Stomach (tissue), 9 donors: ENCODE results near the gene NOL8. TPM values are rescaled to one million over a fixed set of nuclear protein-coding genes. Genes with fewer than 3 reads are reported as not detected.

ENCODE experiments used
- DNase-seq, 2 donors: peaks; one replicate each; pipeline versions ENCODE4 v3.0.0 to v3.0.0-alpha.2; 2013 to 2019
- H3K27ac ChIP-seq, 5 donors: fragments of 200-600 bp in 4 of 5; sonication (generic) in 4 of 5; one replicate each; pipeline ENCODE4 v1.5.1; 2013 to 2019; ENCODE audit warnings: mild to moderate bottlenecking in 1 of 5, moderate library complexity in 1 of 5
- H3K27me3 ChIP-seq, 3 donors: fragments of 200-600 bp; sonication (generic); one replicate each; pipeline ENCODE4 v1.5.1; 2017 to 2019; ENCODE audit warnings: mixed run types in 1 of 3
- H3K36me3 ChIP-seq, 4 donors: fragments of 200-600 bp; sonication (generic); 1 replicate in 3 of 4; 2 replicates in 1 of 4; pipeline ENCODE4 v1.5.1; 2016 to 2019
- H3K4me1 ChIP-seq, 4 donors: fragments of 200-600 bp; sonication (generic); one replicate each; pipeline ENCODE4 v1.5.1; 2016 to 2019
- H3K4me3 ChIP-seq, 4 donors: fragments of 200-600 bp; sonication (generic) in 3 of 4; one replicate each; pipeline ENCODE4 v1.5.1; 2016 to 2019; ENCODE audit warnings: mild to moderate bottlenecking in 1 of 4
- H3K9me3 ChIP-seq, 4 donors: fragments of 200-600 bp; sonication (generic); one replicate each; pipeline ENCODE4 v1.5.1; 2016 to 2019
- EP300 ChIP-seq: sonication (generic); formaldehyde crosslinking; IDR thresholded peaks from one replicate; pipeline ENCODE4 v1.6.1; 2017; ENCODE audit warnings: antibody characterized with exemption
- POLR2A ChIP-seq, 4 donors: fragments of 450-650 bp; IDR thresholded peaks; one replicate each; pipeline ENCODE4 v1.6.1; 2016; ENCODE audit warnings: antibody characterized with exemption in 4 of 4, control low read depth in 2 of 4, mild to moderate bottlenecking in 1 of 4, moderate library complexity in 1 of 4
- POLR2AphosphoS5 ChIP-seq, 3 donors: sonication (generic); formaldehyde crosslinking; IDR thresholded peaks; one replicate each; pipeline ENCODE4 v1.6.1; 2016; ENCODE audit warnings: antibody characterized with exemption in 3 of 3
- WGBS, 5 donors: extraction: QIAGEN DNeasy Blood & Tissue Kit in 3 of 5; methylation state at CpG; one replicate each; pipeline versions ENCODE4 v1.1.5 to v1.1.7; 2013 to 2018; 5-methylcytosine and 5-hydroxymethylcytosine counted together
- intact Hi-C: fragments of 100-400 bp; cut with DNase I; formaldehyde crosslinking; loops from one replicate; pipeline ENCODE4 v1.15.1; 2023; ENCODE audit warnings: low total_unique reads
- polyA plus RNA-seq, 3 donors: library from polyadenylated mRNA; stranded (reverse); fragments of 200-250 nt; gene quantifications; one replicate each; pipeline ENCODE4 v1.2.3, GENCODE V29; 2013
- small RNA-seq, 4 donors: library from RNA; depleted of rRNA; stranded (forward); fragments of <200 nt; gene quantifications; one replicate each; pipeline ENCODE3, GENCODE V24; 2016
- total RNA-seq, 5 donors: library from RNA; depleted of rRNA; stranded (reverse); fragments of >200 nt; gene quantifications; one replicate each; pipeline versions ENCODE4 v1.1.0 to v1.2.3, GENCODE V29; 2014 to 2016
- TF ChIP-seq, protein P1 (sequence below), 7 experiments: fragments of 450-650 bp in 4 of 7; fragments of 200-600 bp in 3 of 7; sonication (generic) in 3 of 7; IDR thresholded peaks; one replicate each; pipeline ENCODE4 v1.5.1; 2016 to 2019; ENCODE audit warnings: antibody characterized with exemption in 7 of 7, control low read depth in 2 of 7, mild to moderate bottlenecking in 1 of 7
- donor health status: healthy with polysubstance abuse.
- donor health status: Bipolar disorder and iron deficiency.
- donor health status: healthy.

NOL8 gene
- total and polyA plus RNA-seq, 8 donors: 11.9 to 75.4 (median 22.3) TPM

DNA sequence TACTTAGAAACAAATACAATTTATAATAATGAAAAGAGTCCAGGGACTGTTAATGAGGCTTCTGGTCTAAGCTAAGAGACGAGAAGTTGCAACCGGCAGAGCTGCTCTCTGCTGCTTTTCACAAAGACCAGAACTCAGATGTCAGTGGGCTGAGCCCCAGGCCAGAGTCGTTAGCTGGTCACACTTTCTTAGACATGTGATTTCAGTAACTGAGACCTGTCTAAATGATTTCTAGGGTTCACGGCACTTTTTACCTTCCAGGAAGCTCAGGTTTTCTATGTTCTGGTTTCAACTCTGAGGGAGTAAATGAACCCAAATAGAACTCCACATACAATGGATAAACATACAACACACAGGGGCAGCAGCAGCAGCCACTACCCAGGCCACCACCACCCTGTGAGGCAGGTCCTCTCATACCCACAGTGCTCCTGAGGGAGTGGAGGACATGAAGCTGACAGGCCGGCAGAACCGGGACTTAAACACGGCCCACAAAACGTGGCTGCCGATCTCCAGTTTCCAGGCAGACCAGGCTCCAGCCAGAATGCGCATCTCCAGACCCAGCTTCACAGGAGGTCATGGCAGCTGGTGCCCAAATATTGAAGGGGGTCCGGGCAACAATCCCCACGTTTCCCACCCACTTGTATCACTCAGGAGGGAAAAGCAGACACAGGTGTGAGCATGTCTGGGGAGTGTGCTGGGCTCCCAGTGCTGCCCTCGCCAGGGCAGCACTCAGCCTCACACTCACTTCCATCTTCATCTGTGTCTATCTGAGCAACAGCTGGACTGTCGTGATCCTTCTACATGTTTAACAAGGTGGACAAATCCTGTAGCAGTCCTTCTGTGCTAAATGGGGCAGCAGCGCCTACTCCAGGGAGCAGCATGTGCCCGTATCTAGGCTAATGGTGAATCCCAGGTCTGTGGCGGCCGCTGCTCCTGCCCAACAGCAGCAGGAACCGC is 70.5 kb downstream of the NOL8 start:
- H3K27me3 ChIP-seq: no peaks in the 10 kb centered on the region
- H3K27ac ChIP-seq: no peak overlapping the region
- H3K4me1 ChIP-seq: no peaks in the 10 kb centered on the region
- DNase-seq: peak in 1 of 2 donors; percentile 14
- peaks cover 78 to 100% (median 100%) of the 10 kb centered on the region in 4 donors for H3K36me3 ChIP-seq
- H3K9me3 ChIP-seq: no peaks in the 10 kb centered on the region
- intact Hi-C loops: no loop called here
- WGBS, 5 donors: 81 to 89% (median 85%) methylated on average over 18 to 19 of the region's 19 CpGs
- TF ChIP-seq, protein P1, sequence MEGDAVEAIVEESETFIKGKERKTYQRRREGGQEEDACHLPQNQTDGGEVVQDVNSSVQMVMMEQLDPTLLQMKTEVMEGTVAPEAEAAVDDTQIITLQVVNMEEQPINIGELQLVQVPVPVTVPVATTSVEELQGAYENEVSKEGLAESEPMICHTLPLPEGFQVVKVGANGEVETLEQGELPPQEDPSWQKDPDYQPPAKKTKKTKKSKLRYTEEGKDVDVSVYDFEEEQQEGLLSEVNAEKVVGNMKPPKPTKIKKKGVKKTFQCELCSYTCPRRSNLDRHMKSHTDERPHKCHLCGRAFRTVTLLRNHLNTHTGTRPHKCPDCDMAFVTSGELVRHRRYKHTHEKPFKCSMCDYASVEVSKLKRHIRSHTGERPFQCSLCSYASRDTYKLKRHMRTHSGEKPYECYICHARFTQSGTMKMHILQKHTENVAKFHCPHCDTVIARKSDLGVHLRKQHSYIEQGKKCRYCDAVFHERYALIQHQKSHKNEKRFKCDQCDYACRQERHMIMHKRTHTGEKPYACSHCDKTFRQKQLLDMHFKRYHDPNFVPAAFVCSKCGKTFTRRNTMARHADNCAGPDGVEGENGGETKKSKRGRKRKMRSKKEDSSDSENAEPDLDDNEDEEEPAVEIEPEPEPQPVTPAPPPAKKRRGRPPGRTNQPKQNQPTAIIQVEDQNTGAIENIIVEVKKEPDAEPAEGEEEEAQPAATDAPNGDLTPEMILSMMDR (IDR thresholded peaks at IDR 0.05): no peak
- no peak overlapping the region for H3K4me3 ChIP-seq

DNA sequence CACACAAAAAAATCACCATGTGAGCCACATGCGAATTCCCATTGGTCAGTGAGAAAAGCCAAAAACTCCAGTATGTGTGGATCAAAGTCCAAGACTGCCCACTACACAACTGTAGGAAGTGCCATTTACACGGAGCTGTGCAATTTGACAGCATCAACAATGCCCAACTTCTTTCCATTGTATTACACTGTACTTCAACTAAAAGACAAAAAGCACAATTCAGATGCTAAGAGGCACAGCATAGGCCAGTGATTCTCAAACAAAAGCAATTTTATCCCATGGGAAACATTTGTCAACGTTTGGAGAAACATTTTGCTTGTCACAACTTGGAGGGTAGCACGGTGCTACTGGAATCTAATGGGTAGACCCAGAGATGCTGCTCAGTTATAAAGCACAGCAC is 71.5 kb downstream of the NOL8 start:
- Histone ChIP-seq H3K27ac (no peak overlapping the region), H3K4me3 (no peak overlapping the region), H3K36me3 (peaks cover 75 to 100% (median 100%) of the 10 kb centered on the region in 4 donors), H3K4me1 (no peaks in the 10 kb centered on the region), H3K27me3 (no peaks in the 10 kb centered on the region), H3K9me3 (no peaks in the 10 kb centered on the region)
- DNase-seq: no peak
- intact Hi-C loops: no loop called here
- WGBS, 5 donors: 65 to 80% (median 71%) methylated on average over 4 of the region's 4 CpGs
- TF ChIP-seq EP300 (no peak), POLR2AphosphoS5 (IDR thresholded peaks at IDR 0.05) (no peak)

DNA sequence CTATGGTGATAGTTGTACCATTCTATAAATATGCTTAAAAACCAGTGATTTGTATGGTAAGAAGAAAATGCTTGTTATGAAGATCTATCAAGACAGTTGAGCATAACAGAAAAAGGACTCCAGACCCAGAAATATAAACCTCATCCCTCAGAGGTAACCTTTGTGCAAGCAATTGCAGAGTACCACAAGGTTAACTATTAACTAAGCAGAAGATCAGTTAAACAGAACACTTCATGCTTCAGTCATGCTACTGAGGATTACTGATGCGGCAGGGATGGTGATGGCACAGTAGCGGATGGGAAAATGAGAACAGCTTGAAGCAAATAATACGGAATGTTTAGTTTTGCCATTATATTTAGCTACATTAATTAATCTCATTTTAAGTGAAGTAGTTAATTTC is 77.2 kb downstream of the NOL8 start:
- no peak for TF ChIP-seq POLR2AphosphoS5 (IDR thresholded peaks at IDR 0.05)
- no peak for TF ChIP-seq POLR2A (IDR thresholded peaks at IDR 0.05)
- no peak for TF ChIP-seq EP300
- intact Hi-C loops: no loop called here
- Histone ChIP-seq H3K4me3 (no peak overlapping the region), H3K9me3 (no peaks in the 10 kb centered on the region), H3K27ac (no peak overlapping the region), H3K27me3 (no peaks in the 10 kb centered on the region), H3K36me3 (peaks cover 75 to 100% (median 100%) of the 10 kb centered on the region in 4 donors), H3K4me1 (peaks cover 0 to 12% (median 6%) of the 10 kb centered on the region in 4 donors)
- 89 to 94% (median 92%) methylated on average over 3 of the region's 3 CpGs for WGBS, 5 donors
- peak in 1 of 2 donors; percentile 10 for DNase-seq

Small RNA genes lying within 50 kb of the gene (small RNA-seq; reads per million reads assigned to genes)
- gene MIR3651: 0 reads per million in 4 donors
- gene SNORA84: 0.79 to 8.5 (median 1.3) reads per million in 4 donors

Other genes with a start within 250 kb of the NOL8 start
- gene SPTLC1, start 209.9 kb downstream of the NOL8 start, total RNA-seq: 100 to 1,000 TPM in 3 of 5 donors, 10 to 100 TPM in 2; 34.6 to 157 (median 145) TPM
- gene SPTLC1, start 209.9 kb downstream of the NOL8 start, polyA plus RNA-seq: 10 to 100 TPM; 14.4 to 26.1 (median 15.9) TPM
- 100 to 1,000 TPM in 3 of 5 donors, 10 to 100 TPM in 2; 59.5 to 328 (median 118) TPM for gene IARS1, start 31.7 kb downstream of the NOL8 start, total RNA-seq
- gene IARS1, start 31.7 kb downstream of the NOL8 start, polyA plus RNA-seq: 10 to 100 TPM; 11.0 to 22.2 (median 20.2) TPM
- 10 to 100 TPM in 2 of 5 donors, 1 to 10 TPM in 3; 1.3 to 37.9 (median 6.4) TPM for gene CENPP, start 603 bp upstream of the NOL8 start, total RNA-seq
- 1 to 10 TPM; 1.4 to 2.9 (median 2.4) TPM for gene CENPP, start 603 bp upstream of the NOL8 start, polyA plus RNA-seq
- gene OGN, start 79.2 kb upstream of the NOL8 start, total RNA-seq: 100 to 1,000 TPM in 1 of 5 donors, 10 to 100 TPM in 1, 1 to 10 TPM in 3; 4.6 to 138 (median 8.4) TPM
- 1 to 10 TPM in 2 of 3 donors, under 1 TPM in 1; 0.87 to 10.0 (median 5.3) TPM for gene OGN, start 79.2 kb upstream of the NOL8 start, polyA plus RNA-seq
- gene OMD, start 99.1 kb upstream of the NOL8 start, total RNA-seq: 10 to 100 TPM in 1 of 5 donors, 1 to 10 TPM in 4; 2.0 to 18.9 (median 5.3) TPM
- 1 to 10 TPM in 2 of 3 donors, under 1 TPM in 1; 0.56 to 2.2 (median 1.2) TPM for gene OMD, start 99.1 kb upstream of the NOL8 start, polyA plus RNA-seq
- 100 to 1,000 TPM in 1 of 5 donors, 10 to 100 TPM in 1, 1 to 10 TPM in 2, under 1 TPM in 1; 0.29 to 179 (median 9.9) TPM for gene ASPN, start 157.2 kb upstream of the NOL8 start, total RNA-seq
- 1 to 10 TPM; 1.2 to 8.7 (median 2.0) TPM for gene ASPN, start 157.2 kb upstream of the NOL8 start, polyA plus RNA-seq
- 10 to 100 TPM in 1 of 5 donors, 1 to 10 TPM in 1, under 1 TPM in 1, not detected in 2; 0.14 to 22.6 (median 1.2) TPM for gene ECM2, start 210.6 kb upstream of the NOL8 start, total RNA-seq
- 1 to 10 TPM in 1 of 3 donors, under 1 TPM in 2; 0.37 to 1.2 (median 0.90) TPM for gene ECM2, start 210.6 kb upstream of the NOL8 start, polyA plus RNA-seq